Smooth muscle cell (in vitro differentiated cells): ENCODE measurements around the gene UACA. TPM values are rescaled to one million over a fixed set of nuclear protein-coding genes. Genes with fewer than 3 reads are reported as not detected.
A peak's percentile ranks its signal among the peaks of the same experiment; 100 is the strongest.

Experiments
- DNase-seq: peaks from one replicate; lab custom pipeline; 2025; ENCODE audit not compliant: unreplicated experiment; lab: John Stamatoyannopoulos, UW
- H2AFZ ChIP-seq: fragments of 200-600 bp; sonication (generic); 2 replicates; pipeline ENCODE4 v1.6.0; 2016; ENCODE audit warnings: antibody characterized with exemption, low read depth, mild to moderate bottlenecking
- H3F3A ChIP-seq: fragments of 200-600 bp; sonication (generic); 2 replicates; pipeline ENCODE4 v1.6.0; 2017; ENCODE audit warnings: antibody characterized with exemption, low read depth
- H3K27ac ChIP-seq: fragments of 200-600 bp; sonication (generic); 2 replicates; pipeline ENCODE4 v1.5.1; 2016; ENCODE audit warnings: low read depth, mild to moderate bottlenecking
- H3K27me3 ChIP-seq: fragments of 200-600 bp; sonication (generic); 2 replicates; pipeline ENCODE4 v1.6.1; 2016; ENCODE audit warnings: low read depth, mild to moderate bottlenecking
- H3K36me3 ChIP-seq: fragments of 200-600 bp; sonication (generic); 2 replicates; pipeline ENCODE4 v1.5.1; 2016; ENCODE audit warnings: low read depth
- H3K4me1 ChIP-seq: fragments of 200-600 bp; sonication (generic); 2 replicates; pipeline ENCODE4 v1.5.1; 2016; ENCODE audit warnings: low read depth
- H3K4me2 ChIP-seq: fragments of 200-600 bp; sonication (generic); 2 replicates; pipeline ENCODE4 v1.6.0; 2016; ENCODE audit warnings: mild to moderate bottlenecking
- H3K4me3 ChIP-seq: fragments of 200-600 bp; sonication (generic); 2 replicates; pipeline ENCODE4 v1.5.1; 2016; ENCODE audit warnings: mild to moderate bottlenecking
- H3K79me2 ChIP-seq: fragments of 200-600 bp; sonication (generic); 2 replicates; pipeline ENCODE4 v1.6.0; 2016; ENCODE audit warnings: low read depth, mild to moderate bottlenecking
- H3K9ac ChIP-seq: fragments of 200-600 bp; sonication (generic); 2 replicates; pipeline ENCODE4 v1.6.0; 2016; ENCODE audit warnings: low read depth
- H3K9me3 ChIP-seq: fragments of 200-600 bp; sonication (generic); replicated peaks from 2 replicates; pipeline ENCODE4 v1.5.1; 2016; ENCODE audit warnings: low read depth
- H4K20me1 ChIP-seq: fragments of 200-600 bp; sonication (generic); 2 replicates; pipeline ENCODE4 v1.6.0; 2016; ENCODE audit warnings: low read depth
- WGBS: methylation state at CpG from one replicate; pipeline ENCODE4 v1.1.7; 2016; ENCODE audit warnings: low lambda C conversion rate; 5-methylcytosine and 5-hydroxymethylcytosine counted together
- polyA plus RNA-seq: library from polyadenylated mRNA; unstranded; fragments of >200 nt; fragmentation: Nextera tagmentation; extraction: Ambion mirVana; gene quantifications from 2 replicates; pipeline ENCODE4 v1.2.1, GENCODE V29; 2016
- total RNA-seq: library from RNA; depleted of rRNA; stranded (reverse); fragments of >200 nt; gene quantifications from 2 replicates; pipeline ENCODE4 v1.2.3, GENCODE V29; 2014
- TF ChIP-seq, protein P1 (sequence below): fragments of 200-600 bp; sonication (generic); IDR thresholded peaks from 2 replicates; pipeline ENCODE4 v1.5.1; 2017; ENCODE audit warnings: borderline replicate concordance, mild to moderate bottlenecking, antibody characterized with exemption; ENCODE audit not compliant: insufficient read depth, poor library complexity, severe bottlenecking

Gene UACA
- total and polyA plus RNA-seq, 2 experiments from 2014 or later: 109 to 153 TPM

DNA sequence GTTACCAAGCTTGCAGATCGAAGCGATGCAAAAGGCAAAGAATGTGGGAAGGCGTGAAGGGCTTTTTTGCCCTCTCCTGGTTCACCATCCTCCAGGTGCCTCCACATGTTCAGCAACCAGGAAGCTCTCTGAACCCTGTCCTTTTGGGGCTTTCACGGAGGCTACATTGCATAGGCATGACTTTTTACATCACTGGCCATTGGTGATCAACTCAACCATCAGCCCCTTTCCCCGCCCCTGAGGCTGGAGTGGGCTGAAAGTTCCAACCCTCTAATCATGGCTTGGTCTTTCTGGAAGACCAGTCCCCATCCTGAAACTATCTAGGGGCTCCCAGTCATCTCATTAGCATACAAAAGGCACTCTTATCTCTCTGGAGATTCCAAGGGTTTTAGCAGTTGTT lies 52.6 kb downstream of the UACA start:
- H3K4me1 ChIP-seq: peaks cover 38% of the 10 kb centered on the region
- peaks cover 11% of the 10 kb centered on the region for H4K20me1 ChIP-seq
- no peak overlapping the region for H3K4me2 ChIP-seq
- TF ChIP-seq, protein P1, sequence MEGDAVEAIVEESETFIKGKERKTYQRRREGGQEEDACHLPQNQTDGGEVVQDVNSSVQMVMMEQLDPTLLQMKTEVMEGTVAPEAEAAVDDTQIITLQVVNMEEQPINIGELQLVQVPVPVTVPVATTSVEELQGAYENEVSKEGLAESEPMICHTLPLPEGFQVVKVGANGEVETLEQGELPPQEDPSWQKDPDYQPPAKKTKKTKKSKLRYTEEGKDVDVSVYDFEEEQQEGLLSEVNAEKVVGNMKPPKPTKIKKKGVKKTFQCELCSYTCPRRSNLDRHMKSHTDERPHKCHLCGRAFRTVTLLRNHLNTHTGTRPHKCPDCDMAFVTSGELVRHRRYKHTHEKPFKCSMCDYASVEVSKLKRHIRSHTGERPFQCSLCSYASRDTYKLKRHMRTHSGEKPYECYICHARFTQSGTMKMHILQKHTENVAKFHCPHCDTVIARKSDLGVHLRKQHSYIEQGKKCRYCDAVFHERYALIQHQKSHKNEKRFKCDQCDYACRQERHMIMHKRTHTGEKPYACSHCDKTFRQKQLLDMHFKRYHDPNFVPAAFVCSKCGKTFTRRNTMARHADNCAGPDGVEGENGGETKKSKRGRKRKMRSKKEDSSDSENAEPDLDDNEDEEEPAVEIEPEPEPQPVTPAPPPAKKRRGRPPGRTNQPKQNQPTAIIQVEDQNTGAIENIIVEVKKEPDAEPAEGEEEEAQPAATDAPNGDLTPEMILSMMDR: no peak
- no peak overlapping the region for H2AFZ ChIP-seq
- H3K79me2 ChIP-seq: peaks cover 79% of the 10 kb centered on the region
- H3K36me3 ChIP-seq: no peaks in the 10 kb centered on the region
- DNase-seq: no peak
- no peaks in the 10 kb centered on the region for H3K9me3 ChIP-seq
- no peaks in the 10 kb centered on the region for H3K27me3 ChIP-seq
- peaks cover 18% of the 10 kb centered on the region for H3F3A ChIP-seq
- H3K4me3 ChIP-seq: no peak overlapping the region
- H3K27ac ChIP-seq: peak overlapping the region; percentile 93
- 70% methylated on average over 5 of the region's 5 CpGs for WGBS
- H3K9ac ChIP-seq: no peak overlapping the region

DNA sequence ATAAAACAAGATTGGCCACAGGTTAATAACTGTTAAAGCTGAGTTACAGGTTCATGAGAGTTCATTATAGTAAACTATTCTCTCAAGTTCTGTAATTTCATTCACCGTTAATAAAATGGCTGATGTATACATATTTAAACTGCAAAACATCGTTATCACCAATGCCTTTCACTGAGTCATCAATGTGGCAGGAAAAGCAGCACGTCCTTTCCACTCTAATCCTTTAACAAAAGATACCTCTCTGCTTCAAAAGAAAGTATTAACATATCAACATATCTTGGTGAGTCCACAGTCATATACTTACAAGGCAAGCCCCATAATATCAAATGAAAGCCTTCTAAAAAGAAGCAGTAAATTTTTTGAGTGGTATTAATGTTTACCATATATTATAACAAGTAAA lies 54.5 kb downstream of the UACA start:
- TF ChIP-seq, protein P1: no peak
- Histone ChIP-seq H3K4me2 (peak overlapping the region; percentile 27), H3K4me1 (peaks cover 29% of the 10 kb centered on the region), H3K4me3 (no peak overlapping the region), H3K27ac (peak overlapping the region; percentile 46), H3F3A (peaks cover 4% of the 10 kb centered on the region), H2AFZ (no peak overlapping the region), H4K20me1 (peaks cover 11% of the 10 kb centered on the region), H3K9me3 (no peaks in the 10 kb centered on the region), H3K36me3 (no peaks in the 10 kb centered on the region), H3K79me2 (peaks cover 88% of the 10 kb centered on the region), H3K27me3 (no peaks in the 10 kb centered on the region), H3K9ac (no peak overlapping the region)
- no peak for DNase-seq
- WGBS: 19% methylated on average over 3 of the region's 3 CpGs

DNA sequence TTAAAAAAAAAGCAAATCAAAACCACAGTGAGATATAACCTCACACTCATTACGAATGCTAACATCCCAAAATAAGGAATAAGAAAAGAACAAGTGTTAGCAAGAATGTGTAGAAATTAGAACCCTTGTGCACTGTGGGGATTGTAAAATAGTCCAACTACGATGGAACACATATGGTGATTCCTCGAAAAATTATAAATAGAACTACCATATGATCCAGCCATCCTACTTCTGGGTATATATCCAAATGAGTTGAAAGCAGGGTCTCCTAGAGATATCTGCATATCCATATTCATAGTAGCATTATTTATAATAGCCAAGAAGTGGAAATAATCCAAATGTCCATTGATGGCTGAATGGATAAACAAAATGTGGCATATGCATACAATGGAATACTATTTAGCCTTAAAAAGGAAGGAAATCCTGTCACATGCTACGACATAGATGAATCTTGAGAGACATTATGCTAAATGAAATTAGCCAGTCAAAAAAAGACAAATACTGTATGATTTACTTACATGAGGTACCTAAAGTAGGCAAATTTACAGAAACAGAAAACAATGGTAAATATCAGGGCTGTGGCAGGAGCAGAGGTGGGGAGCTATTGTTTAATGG lies 55.6 kb downstream of the UACA start:
- H3K4me3 ChIP-seq: no peak overlapping the region
- WGBS: 98% methylated on average over 4 of the region's 4 CpGs
- H3K27me3 ChIP-seq: no peaks in the 10 kb centered on the region
- no peaks in the 10 kb centered on the region for H3K9me3 ChIP-seq
- no peak overlapping the region for H3K27ac ChIP-seq
- no peak overlapping the region for H3K9ac ChIP-seq
- no peak overlapping the region for H2AFZ ChIP-seq
- H4K20me1 ChIP-seq: peaks cover 11% of the 10 kb centered on the region
- no peak overlapping the region for H3K4me2 ChIP-seq
- peaks cover 7% of the 10 kb centered on the region for H3F3A ChIP-seq
- no peaks in the 10 kb centered on the region for H3K36me3 ChIP-seq
- DNase-seq: no peak
- peaks cover 30% of the 10 kb centered on the region for H3K4me1 ChIP-seq
- H3K79me2 ChIP-seq: peaks cover 98% of the 10 kb centered on the region
- TF ChIP-seq, protein P1: no peak

DNA sequence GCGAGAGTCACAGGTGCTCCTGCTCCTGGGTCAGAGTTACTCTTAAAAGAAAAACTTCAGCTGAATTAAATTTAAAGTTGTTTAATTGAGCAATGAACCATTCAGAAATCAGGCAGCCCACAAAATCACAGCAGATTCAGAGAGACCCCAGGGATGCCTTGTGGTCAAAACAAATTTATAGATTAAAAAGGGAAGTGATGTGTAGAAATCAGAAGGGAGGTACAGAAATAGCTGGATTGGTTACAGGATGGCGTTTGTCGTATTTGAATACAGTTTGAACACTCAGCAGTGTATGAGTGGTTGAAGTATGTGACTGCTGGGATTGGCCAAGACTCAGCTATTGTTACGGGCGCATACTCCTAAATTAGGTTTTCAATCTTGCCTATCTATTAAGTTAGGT lies 58.6 kb downstream of the UACA start:
- peaks cover 51% of the 10 kb centered on the region for H3K4me1 ChIP-seq
- 96% methylated on average over 5 of the region's 5 CpGs for WGBS
- H3K27me3 ChIP-seq: no peaks in the 10 kb centered on the region
- H3K4me3 ChIP-seq: no peak overlapping the region
- no peak overlapping the region for H2AFZ ChIP-seq
- no peak overlapping the region for H3K27ac ChIP-seq
- H3K9me3 ChIP-seq: no peaks in the 10 kb centered on the region
- peaks cover 11% of the 10 kb centered on the region for H4K20me1 ChIP-seq
- TF ChIP-seq, protein P1: no peak
- peaks cover 90% of the 10 kb centered on the region for H3K79me2 ChIP-seq
- no peak for DNase-seq
- peaks cover 12% of the 10 kb centered on the region for H3F3A ChIP-seq
- H3K9ac ChIP-seq: no peak overlapping the region
- no peaks in the 10 kb centered on the region for H3K36me3 ChIP-seq
- H3K4me2 ChIP-seq: no peak overlapping the region
